Chondrocyte (in vitro differentiated cells): Measurements from ENCODE around the gene FOXD4L3. TPM values are rescaled to one million over a fixed set of nuclear protein-coding genes. Genes with fewer than 3 reads are reported as not detected.
"Not testable (repeated sequence)": the region's sequence is repeated elsewhere in the genome, so short reads cannot be mapped to it uniquely, and the experiment has no call there.

Source experiments
- DNase-seq: peaks from one replicate; pipeline ENCODE4 v3.0.0; 2021; ENCODE audit warnings: mixed read lengths, low spot score
- H3K27ac Mint-ChIP-seq: one replicate; pipeline ENCODE4 v1.8.0; 2021; ENCODE audit warnings: mild to moderate bottlenecking, moderate library complexity, mixed read lengths; ENCODE audit not compliant: unreplicated experiment
- H3K27me3 Mint-ChIP-seq: 2 replicates; pipeline ENCODE4 v1.8.0; 2021; ENCODE audit warnings: low read depth, mixed read lengths
- H3K36me3 Mint-ChIP-seq: 2 replicates; pipeline ENCODE4 v1.8.0; 2021; ENCODE audit warnings: low read depth, mixed read lengths
- H3K4me1 Mint-ChIP-seq: 2 replicates; pipeline ENCODE4 v1.8.0; 2021; ENCODE audit warnings: low read depth, mild to moderate bottlenecking, mixed read lengths
- H3K4me3 Mint-ChIP-seq: one replicate; pipeline ENCODE4 v1.8.0; 2021; ENCODE audit warnings: mild to moderate bottlenecking, moderate library complexity, mixed read lengths; ENCODE audit not compliant: unreplicated experiment
- H3K9me3 Mint-ChIP-seq: 2 replicates; pipeline ENCODE4 v1.8.0; 2021; ENCODE audit warnings: low read depth, mixed read lengths
- total RNA-seq: library from RNA; stranded (reverse); gene quantifications from 3 replicates; pipeline ENCODE4 v1.2.1, GENCODE V29; 2021
- TF ChIP-seq, protein P1 (sequence below): fragments of 200-600 bp; sonication (generic); IDR thresholded peaks from 2 replicates; pipeline ENCODE4 v1.5.0; 2021; ENCODE audit warnings: antibody characterized with exemption, mild to moderate bottlenecking, moderate library complexity

The FOXD4L3 gene
- total RNA-seq, 1 donor from 2014 or later, result not detected

- not testable (repeated sequence) for H3K4me1 Mint-ChIP-seq, DNase-seq, H3K4me3 Mint-ChIP-seq, H3K27ac Mint-ChIP-seq, H3K36me3 Mint-ChIP-seq, H3K9me3 Mint-ChIP-seq, H3K27me3 Mint-ChIP-seq
Measured at GRCh38 chr9:68329106-68329505, 26.4 kb downstream of the FOXD4L3 start.

- H3K27me3 Mint-ChIP-seq, DNase-seq, H3K27ac Mint-ChIP-seq, H3K4me3 Mint-ChIP-seq, H3K36me3 Mint-ChIP-seq, H3K4me1 Mint-ChIP-seq, H3K9me3 Mint-ChIP-seq: not testable (repeated sequence)
Measured at GRCh38 chr9:68330531-68331173, 28.0 kb downstream of the FOXD4L3 start.

- not testable (repeated sequence) for H3K36me3 Mint-ChIP-seq, DNase-seq, H3K4me3 Mint-ChIP-seq, H3K27me3 Mint-ChIP-seq, H3K27ac Mint-ChIP-seq, H3K9me3 Mint-ChIP-seq, H3K4me1 Mint-ChIP-seq
Measured at GRCh38 chr9:68332122-68332521, 29.5 kb downstream of the FOXD4L3 start.

- peaks cover 12% of the 10 kb centered on the region for H3K27me3 Mint-ChIP-seq
- not testable (repeated sequence) for H3K4me1 Mint-ChIP-seq, H3K27ac Mint-ChIP-seq, H3K36me3 Mint-ChIP-seq, H3K4me3 Mint-ChIP-seq, H3K9me3 Mint-ChIP-seq, DNase-seq
Measured at GRCh38 chr9:68335935-68336334, 33.3 kb downstream of the FOXD4L3 start.

DNA sequence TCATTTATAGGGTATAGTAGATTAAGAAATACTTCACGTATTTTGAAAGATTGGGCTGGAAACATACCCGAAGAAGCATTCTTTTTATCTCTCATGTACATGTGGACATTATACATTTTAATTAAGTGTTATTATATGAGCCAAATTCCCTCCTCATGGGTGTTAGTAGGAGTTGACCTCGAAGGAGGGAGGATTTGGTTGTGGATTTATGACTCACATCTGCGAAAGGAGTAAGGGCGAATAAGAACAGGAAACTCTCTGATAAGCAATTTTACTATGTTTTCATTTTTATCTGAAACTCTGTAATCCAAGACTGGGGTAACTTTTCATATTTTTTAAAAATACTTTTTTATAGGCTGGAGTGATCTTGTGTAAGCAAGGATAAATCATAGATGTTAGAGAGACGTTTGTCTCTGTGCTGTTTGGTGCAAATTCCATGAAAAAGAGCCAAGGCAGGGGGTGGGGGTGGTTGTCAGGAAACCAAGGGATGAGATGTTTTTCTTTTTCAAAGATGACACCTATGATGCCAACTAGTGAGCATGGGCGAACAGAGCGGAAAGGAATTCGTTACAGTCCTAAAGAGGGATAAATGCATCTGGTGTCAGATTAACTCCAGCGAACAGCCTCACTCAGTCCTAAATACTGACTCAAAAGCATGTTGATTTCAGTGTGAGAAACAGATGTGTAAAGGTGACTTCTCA lies 34.1 kb downstream of the FOXD4L3 start:
- DNase-seq, H3K4me3 Mint-ChIP-seq, H3K4me1 Mint-ChIP-seq, H3K36me3 Mint-ChIP-seq, H3K9me3 Mint-ChIP-seq, H3K27ac Mint-ChIP-seq: not testable (repeated sequence)
- peaks cover 12% of the 10 kb centered on the region for H3K27me3 Mint-ChIP-seq

DNA sequence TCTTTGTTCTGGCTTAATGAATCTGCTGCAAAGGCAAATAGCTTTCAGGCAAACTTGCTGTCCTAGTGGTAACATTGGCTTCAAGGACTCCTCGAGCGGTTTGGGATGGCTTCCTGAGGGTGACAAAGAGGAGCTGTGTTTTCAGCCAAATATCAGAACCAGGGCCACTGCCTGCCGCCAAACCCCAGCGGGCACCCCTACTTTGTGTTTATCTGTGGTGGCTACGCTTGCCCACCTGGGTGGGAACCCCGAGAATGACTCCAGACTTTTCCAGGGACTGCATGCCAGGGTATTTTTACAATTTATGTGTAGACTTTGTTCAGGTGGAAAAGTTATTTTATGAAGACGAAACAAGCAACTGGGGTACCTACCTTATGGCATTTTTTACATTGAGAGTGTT lies 35.3 kb downstream of the FOXD4L3 start:
- H3K4me1 Mint-ChIP-seq, H3K36me3 Mint-ChIP-seq, H3K9me3 Mint-ChIP-seq, H3K27ac Mint-ChIP-seq, H3K4me3 Mint-ChIP-seq, DNase-seq: not testable (repeated sequence)
- H3K27me3 Mint-ChIP-seq, result peaks cover 10% of the 10 kb centered on the region

- peaks cover 18% of the 10 kb centered on the region for H3K27me3 Mint-ChIP-seq
- not testable (repeated sequence) for DNase-seq, H3K36me3 Mint-ChIP-seq, H3K4me1 Mint-ChIP-seq, H3K27ac Mint-ChIP-seq, H3K9me3 Mint-ChIP-seq, H3K4me3 Mint-ChIP-seq
- TF ChIP-seq, protein P1, sequence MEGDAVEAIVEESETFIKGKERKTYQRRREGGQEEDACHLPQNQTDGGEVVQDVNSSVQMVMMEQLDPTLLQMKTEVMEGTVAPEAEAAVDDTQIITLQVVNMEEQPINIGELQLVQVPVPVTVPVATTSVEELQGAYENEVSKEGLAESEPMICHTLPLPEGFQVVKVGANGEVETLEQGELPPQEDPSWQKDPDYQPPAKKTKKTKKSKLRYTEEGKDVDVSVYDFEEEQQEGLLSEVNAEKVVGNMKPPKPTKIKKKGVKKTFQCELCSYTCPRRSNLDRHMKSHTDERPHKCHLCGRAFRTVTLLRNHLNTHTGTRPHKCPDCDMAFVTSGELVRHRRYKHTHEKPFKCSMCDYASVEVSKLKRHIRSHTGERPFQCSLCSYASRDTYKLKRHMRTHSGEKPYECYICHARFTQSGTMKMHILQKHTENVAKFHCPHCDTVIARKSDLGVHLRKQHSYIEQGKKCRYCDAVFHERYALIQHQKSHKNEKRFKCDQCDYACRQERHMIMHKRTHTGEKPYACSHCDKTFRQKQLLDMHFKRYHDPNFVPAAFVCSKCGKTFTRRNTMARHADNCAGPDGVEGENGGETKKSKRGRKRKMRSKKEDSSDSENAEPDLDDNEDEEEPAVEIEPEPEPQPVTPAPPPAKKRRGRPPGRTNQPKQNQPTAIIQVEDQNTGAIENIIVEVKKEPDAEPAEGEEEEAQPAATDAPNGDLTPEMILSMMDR, result peak; percentile 60
Measured at GRCh38 chr9:68342265-68343025, 39.8 kb downstream of the FOXD4L3 start.

DNA sequence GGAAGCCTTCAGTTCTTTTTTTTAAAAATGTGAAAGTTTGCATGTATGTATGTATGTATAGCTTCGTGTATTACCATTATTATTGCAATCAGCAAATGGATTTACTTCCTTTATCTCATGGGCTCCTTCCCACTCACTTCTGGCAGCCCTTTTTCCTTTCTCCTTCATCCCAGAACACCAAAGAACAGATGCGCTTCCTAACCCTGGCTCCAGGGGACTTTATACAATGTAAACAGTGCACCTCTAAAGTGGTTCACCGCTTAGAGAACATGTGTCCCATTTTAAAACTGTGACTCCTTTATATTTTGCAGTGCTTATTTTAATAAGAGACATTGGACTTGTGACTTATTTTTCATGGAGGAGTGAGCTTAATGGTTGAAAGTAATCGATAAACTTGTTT lies 40.6 kb downstream of the FOXD4L3 start:
- not testable (repeated sequence) for H3K4me3 Mint-ChIP-seq
- peaks cover 17% of the 10 kb centered on the region for H3K27me3 Mint-ChIP-seq

GRCh38 chr9:68343992-68344391 lies 41.3 kb downstream of the FOXD4L3 start:
- H3K4me1 Mint-ChIP-seq, H3K4me3 Mint-ChIP-seq, H3K27ac Mint-ChIP-seq, DNase-seq, H3K36me3 Mint-ChIP-seq, H3K9me3 Mint-ChIP-seq: not testable (repeated sequence)
- peaks cover 21% of the 10 kb centered on the region for H3K27me3 Mint-ChIP-seq

More for the DNA sequence above, 40.6 kb downstream of the FOXD4L3 start:
- not testable (repeated sequence) for H3K36me3 Mint-ChIP-seq, H3K9me3 Mint-ChIP-seq, H3K27ac Mint-ChIP-seq, H3K4me1 Mint-ChIP-seq, DNase-seq

DNA sequence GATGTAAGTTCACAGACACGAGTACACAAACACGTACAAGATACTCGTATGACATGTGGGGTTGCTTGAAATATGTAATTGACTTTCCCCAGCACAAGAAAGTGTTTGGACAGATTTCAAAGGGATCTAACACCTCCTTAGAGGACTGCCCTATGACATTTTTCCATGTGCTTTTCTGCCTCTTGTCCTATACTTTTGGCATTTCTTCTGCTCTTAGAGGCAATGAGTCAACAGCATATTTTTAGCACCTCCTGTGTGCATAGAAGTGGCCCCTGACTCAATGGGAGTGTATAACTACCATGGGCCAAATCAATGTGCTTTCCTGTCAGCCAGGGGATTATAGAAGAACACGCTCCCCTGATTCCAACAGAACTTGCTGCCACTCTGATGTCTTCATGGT lies 49.0 kb downstream of the FOXD4L3 start:
- H3K27ac Mint-ChIP-seq, H3K36me3 Mint-ChIP-seq, DNase-seq, H3K4me3 Mint-ChIP-seq, H3K4me1 Mint-ChIP-seq, H3K9me3 Mint-ChIP-seq: not testable (repeated sequence)
- H3K27me3 Mint-ChIP-seq, result peaks cover 26% of the 10 kb centered on the region
